H9 (cell line): ENCODE measurements around the gene NMRAL1. TPM values are rescaled to one million over a fixed set of nuclear protein-coding genes. Genes with fewer than 3 reads are reported as not detected.
A peak's percentile ranks its signal among the peaks of the same experiment; 100 is the strongest.

Experiments
- DNase-seq: peaks from one replicate; pipeline ENCODE4 v3.0.0-alpha.2; 2017
- H2AFZ ChIP-seq: one replicate; pipeline ENCODE4 v1.6.1; 2013; ENCODE audit warnings: mild to moderate bottlenecking, low read length, control low read depth, moderate library complexity
- H2AK5ac ChIP-seq: 2 replicates; pipeline ENCODE4 v1.6.1; 2013; ENCODE audit warnings: low read length, control low read depth, mixed read lengths; ENCODE audit not compliant: insufficient read length
- H2BK120ac ChIP-seq: one replicate; pipeline ENCODE4 v1.6.1; 2013; ENCODE audit warnings: low read depth, mild to moderate bottlenecking, low read length, control low read depth, inconsistent platforms; ENCODE audit not compliant: poor library complexity, severe bottlenecking
- H2BK12ac ChIP-seq: 2 replicates; pipeline ENCODE4 v1.6.1; 2013; ENCODE audit warnings: low read length, control low read depth, mixed read lengths, low read depth; ENCODE audit not compliant: insufficient read length
- H2BK15ac ChIP-seq: 2 replicates; pipeline ENCODE4 v1.6.1; 2013; ENCODE audit warnings: low read depth, low read length, control low read depth
- H2BK20ac ChIP-seq: one replicate; pipeline ENCODE4 v1.6.1; 2013; ENCODE audit warnings: low read depth, mild to moderate bottlenecking, low read length, control low read depth, inconsistent platforms; ENCODE audit not compliant: poor library complexity, severe bottlenecking
- H2BK5ac ChIP-seq: 2 replicates; pipeline ENCODE4 v1.6.1; 2013; ENCODE audit warnings: low read length, control low read depth, mixed read lengths; ENCODE audit not compliant: insufficient read length
- H3K14ac ChIP-seq: 2 replicates; pipeline ENCODE4 v1.6.1; 2013; ENCODE audit warnings: low read length, control low read depth; ENCODE audit not compliant: insufficient read depth
- H3K18ac ChIP-seq: 2 replicates; pipeline ENCODE4 v1.6.1; 2013; ENCODE audit warnings: low read depth, mild to moderate bottlenecking, mixed read lengths, low read length, control low read depth; ENCODE audit not compliant: insufficient read length
- H3K23ac ChIP-seq: 2 replicates; pipeline ENCODE4 v1.6.1; 2013; ENCODE audit warnings: low read length, control low read depth, mixed read lengths, low read depth; ENCODE audit not compliant: insufficient read length
- H3K23me2 ChIP-seq: 2 replicates; pipeline ENCODE4 v1.6.1; 2013; ENCODE audit warnings: low read depth, mild to moderate bottlenecking, mixed read lengths, low read length, control low read depth; ENCODE audit not compliant: insufficient read length, poor library complexity, severe bottlenecking
- H3K27ac ChIP-seq: 2 replicates; pipeline ENCODE4 v1.5.1; 2013; ENCODE audit warnings: low read length, control low read depth, mixed read lengths, low read depth; ENCODE audit not compliant: insufficient read length
- H3K27me3 ChIP-seq: 2 replicates; pipeline ENCODE4 v1.6.1; 2013; ENCODE audit warnings: low read length, control low read depth, inconsistent platforms; ENCODE audit not compliant: insufficient read depth
- H3K4ac ChIP-seq: 2 replicates; pipeline ENCODE4 v1.6.1; 2013; ENCODE audit warnings: low read depth, mild to moderate bottlenecking, control low read depth, inconsistent platforms, low read length, moderate library complexity
- H3K4me1 ChIP-seq: 2 replicates; pipeline ENCODE4 v1.6.1; 2013; ENCODE audit warnings: low read length, control low read depth, inconsistent platforms; ENCODE audit not compliant: insufficient read depth
- H3K4me2 ChIP-seq: 2 replicates; pipeline ENCODE4 v1.6.1; 2013; ENCODE audit warnings: low read length, control low read depth, mixed read lengths; ENCODE audit not compliant: insufficient read length, insufficient read depth
- H3K56ac ChIP-seq: 2 replicates; pipeline ENCODE4 v1.6.1; 2013; ENCODE audit warnings: low read depth, mild to moderate bottlenecking, mixed read lengths, low read length, control low read depth; ENCODE audit not compliant: insufficient read length
- H3K79me1 ChIP-seq: 2 replicates; pipeline ENCODE4 v1.6.1; 2013; ENCODE audit warnings: low read depth, mild to moderate bottlenecking, moderate library complexity, low read length, control low read depth, inconsistent platforms; ENCODE audit not compliant: insufficient read depth, poor library complexity, severe bottlenecking
- H3K79me2 ChIP-seq: 2 replicates; pipeline ENCODE4 v1.6.1; 2013; ENCODE audit warnings: low read length, control low read depth, inconsistent platforms; ENCODE audit not compliant: insufficient read depth
- H3K9ac ChIP-seq: 2 replicates; pipeline ENCODE4 v1.6.1; 2013; ENCODE audit warnings: low read length, control low read depth, mixed read lengths; ENCODE audit not compliant: insufficient read length; ENCODE audit errors: extremely low read depth
- H3K9me3 ChIP-seq: one replicate; pipeline ENCODE4 v1.6.1; 2013; ENCODE audit warnings: low read depth, low read length, inconsistent platforms; ENCODE audit not compliant: control insufficient read depth
- H3T11ph ChIP-seq: one replicate; pipeline ENCODE4 v1.6.1; 2013; ENCODE audit warnings: mild to moderate bottlenecking, low read length, control low read depth, inconsistent platforms
- H4K20me1 ChIP-seq: one replicate; pipeline ENCODE4 v1.6.1; 2013; ENCODE audit not compliant: control insufficient read depth, insufficient read length, insufficient read depth
- H4K5ac ChIP-seq: 2 replicates; pipeline ENCODE4 v1.6.1; 2013; ENCODE audit warnings: low read depth, mild to moderate bottlenecking, mixed read lengths, low read length, control low read depth; ENCODE audit not compliant: insufficient read length
- H4K8ac ChIP-seq: replicated peaks from 2 replicates; pipeline ENCODE4 v1.6.1; 2013; ENCODE audit warnings: low read length, control low read depth, mixed read lengths, low read depth; ENCODE audit not compliant: insufficient read length
- H4K91ac ChIP-seq: 2 replicates; pipeline ENCODE4 v1.6.1; 2013; ENCODE audit warnings: low read depth, mild to moderate bottlenecking, moderate library complexity, mixed read lengths, low read length, control low read depth; ENCODE audit not compliant: insufficient read length
- H3K27ac Mint-ChIP-seq, 3 experiments: 2 replicates in 2 of 3; 3 replicates in 1 of 3; pipeline ENCODE4 v1.8.0; 2020 to 2021; ENCODE audit warnings: mixed read lengths in 3 of 3, mild to moderate bottlenecking in 1 of 3, moderate library complexity in 1 of 3
- H3K27me3 Mint-ChIP-seq: 2 replicates; pipeline ENCODE4 v1.8.0; 2021; ENCODE audit warnings: low read depth, mild to moderate bottlenecking, moderate library complexity, mixed read lengths
- H3K36me3 Mint-ChIP-seq, 3 experiments: 2 replicates in 2 of 3; 3 replicates in 1 of 3; pipeline ENCODE4 v1.8.0; 2020 to 2021; ENCODE audit warnings: low read depth in 3 of 3, mixed read lengths in 3 of 3; ENCODE audit not compliant: insufficient read depth in 1 of 3
- H3K4me1 Mint-ChIP-seq, 2 experiments: 2 replicates each; pipeline ENCODE4 v1.8.0; 2020; ENCODE audit warnings: mixed read lengths in 2 of 2
- H3K4me3 Mint-ChIP-seq, 2 experiments: 2 replicates in 1 of 2; 3 replicates in 1 of 2; pipeline ENCODE4 v1.8.0; 2020 to 2021; ENCODE audit warnings: mild to moderate bottlenecking in 2 of 2, mixed read lengths in 2 of 2, moderate library complexity in 1 of 2
- H3K9me3 Mint-ChIP-seq, 2 experiments: 2 replicates in 1 of 2; 3 replicates in 1 of 2; pipeline ENCODE4 v1.8.0; 2020; ENCODE audit warnings: mild to moderate bottlenecking in 2 of 2, mixed read lengths in 2 of 2, moderate library complexity in 1 of 2
- CTCF ChIP-seq: fragments of 200-600 bp; sonication (generic); conservative IDR thresholded peaks from 3 replicates; pipeline ENCODE4 v1.8.0; 2021; ENCODE audit warnings: antibody characterized with exemption, mild to moderate bottlenecking
- WGBS: extraction: QIAGEN DNeasy Blood & Tissue Kit; methylation state at CpG from one replicate; pipeline ENCODE4 v1.1.7; 2013; ENCODE audit warnings: missing lambda C conversion rate, low lambda C conversion rate, mixed read lengths; ENCODE audit not compliant: insufficient read length; ENCODE audit errors: extremely low coverage; 5-methylcytosine and 5-hydroxymethylcytosine counted together
- total RNA-seq: library from RNA; stranded (reverse); gene quantifications from 2 replicates; pipeline ENCODE4 v1.2.1, GENCODE V29; 2021

Gene NMRAL1
- total RNA-seq, 1 experiment from 2014 or later: 78.9 TPM

GRCh38 chr16:4472880-4473279 is 1.5 kb downstream of the NMRAL1 start:
- Histone ChIP-seq H3K4me2 (no peak overlapping the region), H2BK120ac (no peak overlapping the region), H3K14ac (no peak overlapping the region), H3K4ac (no peak overlapping the region), H3K23ac (no peak overlapping the region), H3K23me2 (peaks cover 12% of the 10 kb centered on the region), H3K9ac (no peak overlapping the region), H4K8ac (no peak overlapping the region), H4K20me1 (no peaks in the 10 kb centered on the region), H2BK5ac (no peak overlapping the region), H3K56ac (no peak overlapping the region), H4K5ac (no peak overlapping the region), H2BK20ac (no peak overlapping the region), H3K79me2 (no peaks in the 10 kb centered on the region; the same call in 1 of the 2 replicates), H3K18ac (no peak overlapping the region), H3K9me3 (no peaks in the 10 kb centered on the region), H4K91ac (no peak overlapping the region), H3T11ph (no peak overlapping the region), H3K4me1 (no peaks in the 10 kb centered on the region; the same call in 1 of the 2 replicates), H3K27ac (no peak overlapping the region), H3K79me1 (no peaks in the 10 kb centered on the region), H2BK15ac (no peak overlapping the region), H2AFZ (no peak overlapping the region), H3K27me3 (no peaks in the 10 kb centered on the region), H2BK12ac (no peak overlapping the region), H2AK5ac (no peak overlapping the region)
- H3K9me3 Mint-ChIP-seq: peaks cover 10 to 14% of the 10 kb centered on the region in 2 experiments
- peaks cover 15 to 38% (median 33%) of the 10 kb centered on the region in 3 experiments for H3K36me3 Mint-ChIP-seq
- H3K27me3 Mint-ChIP-seq: peaks cover 10% of the 10 kb centered on the region
- WGBS: no CpG with 5 or more reads among the region's 4 CpGs
- H3K4me3 Mint-ChIP-seq: peak overlapping the region; percentile 74 to 81
- H3K27ac Mint-ChIP-seq: no peak overlapping the region
- DNase-seq: no peak
- H3K4me1 Mint-ChIP-seq: peaks cover 16 to 20% of the 10 kb centered on the region in 2 experiments
- no peak for TF ChIP-seq CTCF
